GM18519 (cell line): ENCODE data around the gene SNX9.
"Not testable (repeated sequence)": the region's sequence is repeated elsewhere in the genome, so short reads cannot be mapped to it uniquely, and the experiment has no call there.

Experiments
- ATAC-seq: cut with Tn5 transposase; IDR thresholded peaks from one replicate; pipeline ENCODE4 v1.9.1; 2021; ENCODE audit warnings: mild to moderate bottlenecking, moderate library complexity; ENCODE audit not compliant: unreplicated experiment, low FRiP score

Gene SNX9

GRCh38 chr6:157944983-157945931, 122.2 kb downstream of the SNX9 start:
- no peak for ATAC-seq

GRCh38 chr6:157946053-157946617, 123.1 kb downstream of the SNX9 start:
- no peak for ATAC-seq

GRCh38 chr6:157946865-157947532, 124.0 kb downstream of the SNX9 start:
- ATAC-seq: peak; percentile 59

GRCh38 chr6:157950899-157951298, 127.9 kb downstream of the SNX9 start:
- not testable (repeated sequence) for ATAC-seq

- no peak for ATAC-seq
Observed at GRCh38 chr6:157951828-157952227, 128.8 kb downstream of the SNX9 start.

- ATAC-seq: no peak
Observed at GRCh38 chr6:157952861-157953351, 129.9 kb downstream of the SNX9 start.

GRCh38 chr6:157953580-157954091, 130.6 kb downstream of the SNX9 start:
- ATAC-seq: no peak

GRCh38 chr6:157954150-157955117, 131.4 kb downstream of the SNX9 start:
- ATAC-seq: no peak

GRCh38 chr6:157955675-157956074, 132.6 kb downstream of the SNX9 start:
- no peak for ATAC-seq

GRCh38 chr6:157956171-157956730, 133.2 kb downstream of the SNX9 start:
- no peak for ATAC-seq

GRCh38 chr6:157959451-157960227, 136.6 kb downstream of the SNX9 start:
- ATAC-seq: no peak

- no peak for ATAC-seq
Observed at GRCh38 chr6:157961153-157961831, 138.2 kb downstream of the SNX9 start.

- ATAC-seq: no peak
Observed at GRCh38 chr6:157961832-157962575, 139.0 kb downstream of the SNX9 start.

- no peak for ATAC-seq
Observed at GRCh38 chr6:157962601-157963302, 139.7 kb downstream of the SNX9 start.

GRCh38 chr6:157964100-157964499, 141.1 kb downstream of the SNX9 start:
- ATAC-seq: no peak

- ATAC-seq: no peak
Observed at GRCh38 chr6:157965387-157965786, 142.3 kb downstream of the SNX9 start.

- ATAC-seq: no peak
Observed at GRCh38 chr6:157966589-157966977, 143.5 kb downstream of the SNX9 start.
